ENCODE results near the gene TERC.
"Not testable (repeated sequence)": the region's sequence is repeated elsewhere in the genome, so short reads cannot be mapped to it uniquely, and the experiment has no call there.

Gene TERC

GRCh38 chr3:169750665-169751064 lies 14.2 kb downstream of the TERC start:
- Mint-ChIP-seq H3K27ac (no peak overlapping the region), H3K4me1 (no peaks in the 10 kb centered on the region), H3K27me3 (ENCODE audit: low read depth, poor library complexity) (peaks cover 22% of the 10 kb centered on the region), H3K4me3 (no peak overlapping the region), H3K36me3 (ENCODE audit: low read depth) (no peaks in the 10 kb centered on the region), H3K9me3 (no peaks in the 10 kb centered on the region)
- TF ChIP-seq CTCF (IDR thresholded peaks at IDR 0.05), result no peak
- DNase-seq, result no peak

- TF ChIP-seq CTCF (IDR thresholded peaks at IDR 0.05), result no peak
- H3K9me3 Mint-ChIP-seq, result no peaks in the 10 kb centered on the region
- H3K36me3 Mint-ChIP-seq (ENCODE audit: low read depth), result no peaks in the 10 kb centered on the region
- peaks cover 7% of the 10 kb centered on the region for H3K4me1 Mint-ChIP-seq
- peaks cover 17% of the 10 kb centered on the region for H3K27me3 Mint-ChIP-seq (ENCODE audit: low read depth, poor library complexity)
- no peak for DNase-seq
- H3K27ac Mint-ChIP-seq, result no peak overlapping the region
- no peak overlapping the region for H3K4me3 Mint-ChIP-seq
Measured at GRCh38 chr3:169748670-169749069, 16.2 kb downstream of the TERC start.

GRCh38 chr3:169746924-169747323 lies 17.9 kb downstream of the TERC start:
- H3K4me1 Mint-ChIP-seq, result peaks cover 7% of the 10 kb centered on the region
- no peaks in the 10 kb centered on the region for H3K9me3 Mint-ChIP-seq
- peaks cover 20% of the 10 kb centered on the region for H3K27me3 Mint-ChIP-seq (ENCODE audit: low read depth, poor library complexity)
- no peak overlapping the region for H3K4me3 Mint-ChIP-seq
- H3K36me3 Mint-ChIP-seq (ENCODE audit: low read depth), result no peaks in the 10 kb centered on the region
- DNase-seq, result no peak
- H3K27ac Mint-ChIP-seq, result no peak overlapping the region
- TF ChIP-seq CTCF (IDR thresholded peaks at IDR 0.05), result no peak

- peak overlapping the region; percentile 57 for H3K27ac Mint-ChIP-seq
- H3K9me3 Mint-ChIP-seq, result no peaks in the 10 kb centered on the region
- no peak for DNase-seq
- H3K36me3 Mint-ChIP-seq (ENCODE audit: low read depth), result no peaks in the 10 kb centered on the region
- peaks cover 17% of the 10 kb centered on the region for H3K27me3 Mint-ChIP-seq (ENCODE audit: low read depth, poor library complexity)
- no peak overlapping the region for H3K4me3 Mint-ChIP-seq
- TF ChIP-seq CTCF (IDR thresholded peaks at IDR 0.05), result peak; percentile 35
- peaks cover 7% of the 10 kb centered on the region for H3K4me1 Mint-ChIP-seq
Measured at GRCh38 chr3:169744366-169745054, 20.4 kb downstream of the TERC start.

GRCh38 chr3:169739067-169739466 lies 25.8 kb downstream of the TERC start:
- H3K4me1 Mint-ChIP-seq, result no peaks in the 10 kb centered on the region
- DNase-seq, result no peak
- no peaks in the 10 kb centered on the region for H3K36me3 Mint-ChIP-seq (ENCODE audit: low read depth)
- H3K27ac Mint-ChIP-seq, result no peak overlapping the region
- peaks cover 8% of the 10 kb centered on the region for H3K27me3 Mint-ChIP-seq (ENCODE audit: low read depth, poor library complexity)
- peaks cover 36% of the 10 kb centered on the region for H3K9me3 Mint-ChIP-seq
- TF ChIP-seq CTCF (IDR thresholded peaks at IDR 0.05), result no peak
- no peak overlapping the region for H3K4me3 Mint-ChIP-seq

- not testable (repeated sequence) for DNase-seq; H3K4me3 Mint-ChIP-seq; H3K27ac Mint-ChIP-seq; H3K4me1 Mint-ChIP-seq; H3K27me3 Mint-ChIP-seq (ENCODE audit: low read depth, poor library complexity); H3K36me3 Mint-ChIP-seq (ENCODE audit: low read depth)
- peaks cover 60% of the 10 kb centered on the region for H3K9me3 Mint-ChIP-seq
Measured at GRCh38 chr3:169731857-169732256, 33.0 kb downstream of the TERC start.

All from nephron progenitor cell (in vitro differentiated cells).